Stimulated activated CD4-positive, alpha-beta T cell treated with anti-CD3 and anti-CD28 coated beads, Interleukin-2, amount 100 ng/mL, for 24 hours (primary cell): ENCODE data around the gene MCAM.

Experiments
- DNase-seq, 2 donors: peaks; one replicate each; pipeline ENCODE4 v3.0.0-alpha.2; 2020

The MCAM gene

GRCh38 chr11:119329320-119329719 lies 12.4 kb upstream of the MCAM start:
- no peak for DNase-seq

DNA sequence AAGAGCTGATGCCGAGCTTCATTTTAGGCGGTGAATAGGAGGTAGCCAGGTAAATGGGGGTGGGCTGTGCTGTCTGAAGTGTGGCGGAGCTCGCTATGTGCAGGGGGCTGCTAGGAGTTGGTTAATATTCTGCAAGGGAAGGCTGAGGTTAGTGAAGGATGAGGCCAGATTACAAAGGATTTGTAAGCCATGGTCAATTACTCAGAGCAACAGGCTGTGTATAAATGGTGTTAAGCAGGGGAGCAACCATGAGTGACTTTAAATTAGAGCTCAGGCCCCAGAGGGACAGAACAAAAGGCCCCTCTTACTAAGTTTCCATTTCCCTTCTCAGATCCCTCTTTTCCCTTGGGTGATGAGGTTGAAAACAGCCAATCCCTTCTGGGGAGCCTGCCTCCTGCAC lies 7.3 kb upstream of the MCAM start:
- no peak for DNase-seq

- peak; percentile 88 for DNase-seq
These were observed 6.7 kb upstream of the MCAM start for GRCh38 chr11:119323532-119324033.

- DNase-seq: no peak
These were observed 6.1 kb upstream of the MCAM start for GRCh38 chr11:119322921-119323531.

GRCh38 chr11:119322360-119322739 lies 5.4 kb upstream of the MCAM start:
- no peak for DNase-seq

DNA sequence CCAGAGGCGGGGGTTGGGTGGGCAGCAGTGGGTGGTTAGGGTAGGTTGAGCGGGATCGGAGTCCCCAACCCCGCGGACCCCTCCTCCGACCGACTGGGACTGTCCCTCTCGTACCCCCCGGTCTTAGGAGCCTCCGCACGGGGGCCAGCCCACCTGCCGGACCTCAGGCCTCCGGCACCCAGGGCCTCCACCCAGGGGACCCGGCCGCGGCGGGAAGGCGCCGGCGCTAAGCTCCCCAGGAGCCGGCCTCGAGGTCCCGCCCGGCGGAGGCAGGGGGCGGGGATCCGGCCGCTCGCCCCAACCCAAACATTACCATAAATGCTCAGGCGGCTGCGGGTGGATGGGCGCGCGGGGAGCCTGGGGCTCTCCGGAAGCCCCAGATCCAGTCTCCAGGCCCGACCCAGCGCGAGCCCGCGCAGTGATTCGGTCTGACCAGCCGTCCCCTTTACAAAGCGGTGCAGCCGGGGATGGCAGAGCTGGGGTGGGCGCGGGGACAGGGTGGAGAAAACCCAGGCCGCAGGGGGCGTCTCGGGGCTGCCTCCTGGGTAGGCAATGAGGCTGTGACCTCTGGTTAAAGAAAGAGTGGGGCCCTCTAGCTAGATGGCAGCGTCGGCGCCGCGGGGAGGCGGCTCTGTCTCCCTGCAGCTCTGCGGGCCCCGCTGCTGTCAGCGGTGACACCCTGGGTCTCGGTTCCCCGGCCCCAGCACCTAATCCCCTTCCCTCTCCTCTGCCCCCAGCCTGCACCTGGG lies 4.0 kb upstream of the MCAM start:
- peak; percentile 44 to 70 for DNase-seq

DNA sequence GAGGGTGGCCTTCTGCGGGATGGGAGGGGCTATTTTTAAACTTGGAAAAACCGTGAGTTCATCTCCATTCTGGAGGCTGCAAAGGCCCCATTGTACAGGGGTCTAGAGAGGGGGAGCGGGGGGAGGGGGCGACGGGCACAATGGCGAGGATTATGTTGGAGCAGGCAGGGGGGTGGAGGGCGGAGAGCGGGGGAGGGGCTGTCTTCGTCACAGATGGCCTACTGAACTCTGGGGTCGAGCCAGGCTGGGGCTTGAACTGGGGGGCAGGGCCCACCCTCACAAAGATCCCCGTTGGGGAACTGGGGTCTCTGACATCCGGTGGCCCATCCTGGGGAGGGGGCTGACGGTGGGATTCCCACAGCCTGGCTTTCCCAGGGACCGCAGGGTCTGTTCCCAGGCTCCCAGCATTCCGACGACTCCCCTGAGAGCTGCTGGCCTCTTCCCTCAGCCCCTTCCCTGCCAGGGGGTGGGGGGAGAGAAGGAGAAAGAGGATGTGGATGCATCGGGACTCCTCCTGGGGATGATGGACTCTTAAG lies 3.4 kb upstream of the MCAM start:
- DNase-seq: peak in 1 of 2 donors; percentile 21

DNA sequence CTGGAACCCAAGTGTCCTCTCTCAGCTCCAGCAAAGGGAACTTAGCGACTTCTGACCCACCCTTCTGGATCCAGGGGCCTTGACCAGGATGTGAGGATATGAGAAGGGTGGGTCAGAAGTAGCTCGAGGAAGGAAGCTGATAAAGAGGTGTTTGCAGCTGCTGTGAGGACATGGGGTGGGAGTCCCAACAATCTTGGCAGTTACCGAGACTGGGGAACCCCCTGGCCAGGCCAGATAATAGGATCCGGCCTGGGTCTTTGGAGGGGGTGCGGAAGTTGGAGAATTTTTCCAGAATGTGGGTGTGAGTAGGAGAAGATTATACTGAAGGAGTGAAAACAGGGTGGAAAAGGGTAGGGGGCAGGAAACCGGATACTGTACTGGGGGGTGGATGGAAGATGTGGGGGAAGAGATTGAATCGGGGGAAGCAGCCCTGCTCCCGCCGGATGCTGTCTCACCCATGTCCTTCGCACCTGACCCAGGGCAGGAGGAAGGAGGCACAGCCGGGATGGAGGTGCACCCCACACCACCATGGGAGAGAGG lies 2.8 kb upstream of the MCAM start:
- DNase-seq: peak in 1 of 2 donors; percentile 15

DNA sequence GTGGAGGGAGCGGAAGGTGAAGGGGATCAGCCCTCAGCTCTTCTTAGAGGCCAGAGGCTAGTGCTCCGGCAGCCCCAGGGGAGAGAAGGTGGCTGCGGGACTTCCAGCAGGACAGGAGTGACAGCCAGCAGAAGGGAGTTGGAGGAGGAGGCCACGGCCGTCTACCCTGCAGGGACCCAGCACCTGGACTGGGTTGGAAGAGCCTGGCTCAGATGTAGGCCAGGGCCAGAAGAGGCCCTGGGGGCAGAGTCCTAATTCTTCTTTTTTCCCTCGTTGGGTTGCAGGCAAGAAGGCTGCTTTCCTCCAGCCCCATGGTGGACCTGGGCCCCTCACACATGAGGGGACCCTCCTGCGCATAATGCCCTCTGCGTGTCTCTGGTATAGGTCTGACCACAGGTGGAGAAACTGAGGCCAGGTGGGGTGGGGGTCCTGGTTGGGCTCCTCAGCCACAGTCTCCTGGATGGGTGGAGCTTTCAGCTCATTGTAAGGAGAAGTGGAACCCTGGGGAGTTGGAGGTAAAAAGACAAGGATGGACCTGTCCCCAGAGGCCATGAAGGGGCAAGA lies 2.3 kb upstream of the MCAM start:
- peak in 1 of 2 donors; percentile 17 for DNase-seq

DNA sequence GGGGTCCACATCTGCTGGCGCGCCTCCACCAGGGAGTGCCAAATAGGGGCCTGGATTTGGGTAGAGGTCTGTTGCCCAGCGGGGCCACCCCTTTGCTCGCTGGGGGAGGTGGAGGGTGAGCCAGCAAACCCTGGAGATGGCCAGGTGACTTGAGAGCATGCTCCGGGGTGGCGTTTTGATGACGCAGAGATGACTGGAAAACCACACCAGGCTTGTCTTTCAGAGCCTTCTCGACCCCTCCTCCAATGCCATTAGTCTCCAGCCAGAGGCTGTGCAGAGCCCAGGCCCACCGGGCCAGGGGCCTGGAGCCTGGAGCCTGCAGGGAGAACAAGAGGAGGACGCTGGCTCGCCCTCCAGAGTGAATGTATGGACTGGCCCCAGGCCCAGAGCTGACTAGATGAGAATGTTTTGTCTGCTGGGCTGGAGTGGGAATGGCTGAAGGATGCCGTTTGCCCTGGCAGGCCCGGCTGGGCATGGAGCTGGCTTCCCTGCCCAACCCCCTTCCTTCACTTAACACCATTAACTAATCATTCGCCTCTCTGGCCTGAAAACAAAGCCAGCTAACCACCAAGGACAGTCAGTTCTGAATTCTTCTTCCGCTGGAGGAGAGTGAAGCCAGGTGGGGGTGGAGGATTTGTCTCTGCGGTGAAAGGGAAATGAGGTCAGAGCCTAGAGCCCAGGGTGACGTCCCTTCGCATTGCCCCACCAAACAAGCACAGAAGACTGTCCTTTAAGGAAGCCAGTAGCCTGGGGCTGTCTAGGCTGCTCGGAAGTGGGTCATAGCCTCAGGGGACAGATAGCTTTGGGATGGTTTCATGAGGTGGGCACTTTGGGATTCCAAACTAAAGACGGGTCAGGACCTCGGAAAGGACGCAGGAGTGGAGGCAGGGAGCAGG lies 1.6 kb upstream of the MCAM start:
- peak in 1 of 2 donors; percentile 33 for DNase-seq

GRCh38 chr11:119317592-119318239 lies 786 bp upstream of the MCAM start:
- DNase-seq: no peak

DNA sequence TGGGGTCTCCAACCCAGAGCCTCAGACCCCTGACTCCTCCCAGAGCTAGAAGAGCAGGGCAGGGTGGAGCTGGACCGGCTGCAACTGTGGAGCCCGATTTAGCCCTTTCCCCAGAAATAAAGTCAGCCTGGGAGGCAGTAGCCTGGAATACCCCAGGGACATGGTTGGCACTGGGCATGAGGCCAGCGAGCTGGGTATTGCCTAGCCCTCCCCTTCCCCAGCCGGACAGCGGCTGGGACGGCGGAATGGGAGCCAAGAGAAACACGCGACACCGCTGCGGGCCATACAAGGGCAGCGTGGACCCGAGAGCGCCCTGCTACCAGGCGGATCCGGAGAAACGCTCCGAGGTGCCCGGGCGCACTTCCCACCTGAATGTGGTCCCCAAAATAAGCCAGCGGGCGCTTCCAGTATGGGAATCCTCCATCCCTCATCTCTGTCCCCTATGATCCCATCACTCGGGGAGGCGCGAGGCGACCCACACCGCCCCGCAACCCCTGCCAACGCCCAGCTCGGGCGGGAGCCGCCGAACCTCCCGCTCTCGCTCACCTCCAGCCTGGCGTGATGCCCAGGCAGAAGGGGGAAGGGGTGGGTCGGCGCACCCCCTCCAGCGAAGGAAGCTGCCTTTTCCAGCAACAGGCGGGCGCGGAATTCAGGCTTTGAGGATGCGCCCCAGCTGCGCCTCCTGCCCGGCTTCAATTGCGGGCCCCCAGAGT lies 758 bp downstream of the MCAM start:
- DNase-seq: no peak

GRCh38 chr11:119315131-119316015 lies 1.6 kb downstream of the MCAM start:
- peak; percentile 56 to 62 for DNase-seq

GRCh38 chr11:119314726-119315125 lies 2.2 kb downstream of the MCAM start:
- DNase-seq: no peak

DNA sequence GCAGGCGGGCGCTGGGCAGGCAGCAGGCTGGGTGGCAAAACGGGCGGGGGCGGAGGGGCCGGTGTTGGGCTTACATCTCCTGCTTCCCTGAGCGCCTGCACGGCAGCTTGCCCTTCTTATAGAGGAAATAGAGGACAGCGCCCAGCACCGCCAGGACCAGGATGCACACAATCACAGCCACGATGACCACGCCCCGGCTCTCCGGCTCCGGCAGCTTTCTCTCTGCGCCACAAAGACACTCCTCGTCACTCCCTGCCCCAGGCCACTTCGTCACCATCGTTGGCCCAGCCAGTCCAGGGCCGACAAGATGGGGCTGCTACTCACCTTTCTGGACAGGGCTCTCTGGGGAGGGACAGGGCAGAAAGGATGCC lies 6.3 kb downstream of the MCAM start:
- DNase-seq: no peak

- DNase-seq: no peak
These were observed 6.8 kb downstream of the MCAM start for GRCh38 chr11:119309953-119310681.

GRCh38 chr11:119309411-119309810 lies 7.5 kb downstream of the MCAM start:
- no peak for DNase-seq

DNA sequence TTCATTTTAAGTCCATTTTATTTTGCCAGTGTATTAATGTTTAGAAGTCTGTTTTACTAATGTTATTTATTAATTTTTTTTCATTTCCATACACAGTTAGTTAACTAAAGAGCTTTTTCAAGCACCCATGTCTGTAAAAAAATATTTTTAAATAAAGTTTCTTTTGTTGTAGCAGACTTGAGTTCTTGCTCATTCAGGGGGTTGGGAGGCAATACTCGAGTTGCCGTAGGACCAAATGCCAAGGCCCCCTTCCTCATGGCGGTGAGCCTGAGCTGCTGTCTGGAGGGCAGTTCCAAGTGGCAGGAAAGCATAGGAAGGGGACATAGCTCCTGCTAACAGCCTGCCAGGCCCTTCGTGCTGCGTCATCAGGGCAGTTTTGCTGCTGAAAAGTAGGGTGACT lies 9.0 kb downstream of the MCAM start:
- no peak for DNase-seq

DNA sequence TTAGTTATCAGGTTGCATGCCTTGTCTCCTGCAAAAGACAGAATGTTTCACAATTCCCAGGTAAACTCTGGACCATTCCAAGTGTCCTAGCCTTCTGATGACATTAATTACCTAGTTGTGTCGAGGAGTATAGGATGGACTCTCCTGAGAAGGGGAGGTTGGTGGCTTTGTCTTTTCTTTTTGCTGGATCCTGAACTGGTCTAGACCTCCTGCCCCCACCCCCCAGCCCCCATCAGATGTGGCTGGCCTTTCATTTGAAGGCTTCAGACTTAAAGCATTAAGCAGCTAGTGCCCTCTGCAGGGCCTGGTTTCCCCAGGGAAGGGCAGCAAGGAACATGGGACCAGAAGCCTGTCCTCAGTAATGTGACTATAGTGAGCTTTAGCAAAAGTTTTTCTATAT lies 9.7 kb downstream of the MCAM start:
- DNase-seq: no peak
